ENCODE measurements around the gene CFAP46. TPM values are rescaled to one million over a fixed set of nuclear protein-coding genes. Genes with fewer than 3 reads are reported as not detected.

Gene CFAP46
- total RNA-seq, 1 donor from 2014 or later, result 1.3 TPM

DNA sequence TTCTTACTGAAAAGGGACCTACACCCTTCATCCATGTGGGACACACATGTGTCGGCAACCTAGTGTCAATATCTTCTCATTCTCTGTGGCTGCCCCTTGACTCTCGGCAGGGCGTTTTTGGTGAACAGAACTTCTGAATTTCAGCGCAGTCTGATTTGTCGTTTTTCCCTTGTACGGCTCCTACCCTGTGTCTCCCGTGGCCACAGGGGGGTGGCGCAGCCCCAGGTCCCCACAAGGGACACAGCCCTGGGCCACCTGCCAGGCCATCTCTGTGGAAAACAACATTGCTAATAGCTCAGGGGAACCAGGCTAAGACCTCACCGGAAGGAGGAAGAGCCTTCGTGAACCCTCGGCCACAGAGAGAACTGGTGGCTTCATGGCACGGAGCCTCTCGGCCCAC, 103.3 kb downstream of the CFAP46 start:
- Histone ChIP-seq H2AFZ (ENCODE audit: low read depth, low read length) (no peak overlapping the region), H3K9ac (ENCODE audit: low read length) (no peak overlapping the region), H3K4me2 (ENCODE audit: low read length) (no peak overlapping the region), H3K79me2 (ENCODE audit: insufficient read depth, low read length) (no peaks in the 10 kb centered on the region), H3K4me1 (ENCODE audit: insufficient read depth, low read length) (no peaks in the 10 kb centered on the region), H3K36me3 (ENCODE audit: insufficient read depth, low read length) (no peaks in the 10 kb centered on the region), H3K27me3 (ENCODE audit: insufficient read depth, low read length) (no peaks in the 10 kb centered on the region), H4K20me1 (ENCODE audit: insufficient read depth, low read length) (no peaks in the 10 kb centered on the region), H3K4me3 (ENCODE audit: insufficient read depth, low read depth, low read length) (no peak overlapping the region), H3K9me3 (ENCODE audit: insufficient read depth, low read depth, low read length) (peaks cover 2% of the 10 kb centered on the region), H3K27ac (ENCODE audit: low read depth, low read length) (no peak overlapping the region)
- H3K4me3 Mint-ChIP-seq (ENCODE audit: unreplicated experiment), result no peak overlapping the region
- no peak overlapping the region for H3K27ac Mint-ChIP-seq (ENCODE audit: unreplicated experiment)
- H3K4me1 Mint-ChIP-seq (ENCODE audit: low read depth, unreplicated experiment), result no peaks in the 10 kb centered on the region
- peaks cover under 1% of the 10 kb centered on the region for H3K36me3 Mint-ChIP-seq (ENCODE audit: low read depth, unreplicated experiment)
- peaks cover 34% of the 10 kb centered on the region for H3K27me3 Mint-ChIP-seq (ENCODE audit: low read depth, unreplicated experiment)
- DNase-seq (ENCODE audit: low read depth) (no peak), FAIRE-seq (no peak)
- peaks cover 7% of the 10 kb centered on the region for H3K9me3 Mint-ChIP-seq (ENCODE audit: unreplicated experiment)
- TF ChIP-seq EZH2 (IDR thresholded peaks at IDR 0.05; ENCODE audit: insufficient read depth, low read length) (no peak), CTCF (IDR thresholded peaks at IDR 0.05; ENCODE audit: insufficient read depth, low read depth, low read length) (no peak)

- no peak overlapping the region for H3K27ac ChIP-seq (ENCODE audit: low read depth, low read length)
- H3K36me3 ChIP-seq (ENCODE audit: insufficient read depth, low read length), result no peaks in the 10 kb centered on the region
- Mint-ChIP-seq H3K4me1 (ENCODE audit: low read depth, unreplicated experiment) (no peaks in the 10 kb centered on the region), H3K36me3 (ENCODE audit: low read depth, unreplicated experiment) (no peaks in the 10 kb centered on the region), H3K27me3 (ENCODE audit: low read depth, unreplicated experiment) (peaks cover 34% of the 10 kb centered on the region), H3K4me3 (ENCODE audit: unreplicated experiment) (no peak overlapping the region), H3K27ac (ENCODE audit: unreplicated experiment) (no peak overlapping the region), H3K9me3 (ENCODE audit: unreplicated experiment) (peaks cover 7% of the 10 kb centered on the region)
- DNase-seq (ENCODE audit: low read depth) (no peak), FAIRE-seq (no peak)
- no peak for TF ChIP-seq CTCF (IDR thresholded peaks at IDR 0.05; ENCODE audit: insufficient read depth, low read depth, low read length)
- TF ChIP-seq EZH2 (IDR thresholded peaks at IDR 0.05; ENCODE audit: insufficient read depth, low read length), result no peak
- H3K9ac ChIP-seq (ENCODE audit: low read length), result no peak overlapping the region
- no peaks in the 10 kb centered on the region for H4K20me1 ChIP-seq (ENCODE audit: insufficient read depth, low read length)
- H3K4me3 ChIP-seq (ENCODE audit: insufficient read depth, low read depth, low read length), result no peak overlapping the region
- no peaks in the 10 kb centered on the region for H3K4me1 ChIP-seq (ENCODE audit: insufficient read depth, low read length)
- no peak overlapping the region for H3K4me2 ChIP-seq (ENCODE audit: low read length)
- H2AFZ ChIP-seq (ENCODE audit: low read depth, low read length), result no peak overlapping the region
- H3K9me3 ChIP-seq (ENCODE audit: insufficient read depth, low read depth, low read length), result peaks cover 2% of the 10 kb centered on the region
- no peaks in the 10 kb centered on the region for H3K27me3 ChIP-seq (ENCODE audit: insufficient read depth, low read length)
- no peaks in the 10 kb centered on the region for H3K79me2 ChIP-seq (ENCODE audit: insufficient read depth, low read length)
Observed at GRCh38 chr10:132838346-132838970, 103.9 kb downstream of the CFAP46 start.

DNA sequence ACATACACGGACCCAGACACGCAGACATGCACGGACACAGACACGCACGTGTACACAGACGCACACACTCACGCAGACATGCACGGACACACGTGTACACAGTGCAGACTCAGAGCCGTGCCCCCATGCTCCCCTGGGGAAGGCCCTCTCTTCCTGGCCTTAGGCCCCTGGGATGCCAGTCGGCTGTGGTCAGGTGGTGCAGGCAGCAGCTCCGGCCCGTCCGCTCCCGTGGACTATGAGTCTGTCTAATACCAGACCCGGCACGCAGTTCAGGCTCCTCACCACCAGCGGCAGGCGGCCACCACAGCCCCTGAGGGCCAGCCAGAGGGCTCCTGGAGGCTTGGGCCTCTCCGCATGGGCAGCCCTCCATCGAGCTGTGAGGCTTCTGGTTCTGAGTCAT, 104.5 kb downstream of the CFAP46 start:
- TF ChIP-seq EZH2 (IDR thresholded peaks at IDR 0.05; ENCODE audit: insufficient read depth, low read length), result no peak
- TF ChIP-seq CTCF (IDR thresholded peaks at IDR 0.05; ENCODE audit: insufficient read depth, low read depth, low read length), result no peak
- no peak for DNase-seq (ENCODE audit: low read depth)

More for the DNA sequence above, 104.5 kb downstream of the CFAP46 start:
- Histone ChIP-seq H3K4me3 (ENCODE audit: insufficient read depth, low read depth, low read length) (no peak overlapping the region), H3K79me2 (ENCODE audit: insufficient read depth, low read length) (no peaks in the 10 kb centered on the region), H4K20me1 (ENCODE audit: insufficient read depth, low read length) (no peaks in the 10 kb centered on the region), H3K27ac (ENCODE audit: low read depth, low read length) (no peak overlapping the region), H3K36me3 (ENCODE audit: insufficient read depth, low read length) (no peaks in the 10 kb centered on the region), H3K27me3 (ENCODE audit: insufficient read depth, low read length) (no peaks in the 10 kb centered on the region), H3K9me3 (ENCODE audit: insufficient read depth, low read depth, low read length) (peaks cover 2% of the 10 kb centered on the region), H2AFZ (ENCODE audit: low read depth, low read length) (no peak overlapping the region), H3K4me2 (ENCODE audit: low read length) (no peak overlapping the region), H3K4me1 (ENCODE audit: insufficient read depth, low read length) (no peaks in the 10 kb centered on the region), H3K9ac (ENCODE audit: low read length) (no peak overlapping the region)
- no peak for FAIRE-seq
- Mint-ChIP-seq H3K4me1 (ENCODE audit: low read depth, unreplicated experiment) (no peaks in the 10 kb centered on the region), H3K4me3 (ENCODE audit: unreplicated experiment) (no peak overlapping the region), H3K36me3 (ENCODE audit: low read depth, unreplicated experiment) (no peaks in the 10 kb centered on the region), H3K27ac (ENCODE audit: unreplicated experiment) (no peak overlapping the region), H3K9me3 (ENCODE audit: unreplicated experiment) (peaks cover 7% of the 10 kb centered on the region), H3K27me3 (ENCODE audit: low read depth, unreplicated experiment) (peaks cover 34% of the 10 kb centered on the region)

All from astrocyte (in vitro differentiated cells and primary cell).